NCI-H2196 treated with DMSO at 0.1 percent for 48 hours (cell line): ENCODE data around the gene MRPL27.

Experiments
- DNase-seq: peaks from one replicate; lab custom pipeline; 2025; ENCODE audit not compliant: unreplicated experiment; lab: John Stamatoyannopoulos, UW

The MRPL27 gene

GRCh38 chr17:50361561-50362480 is 11.2 kb downstream of the MRPL27 start:
- peak; percentile 19 for DNase-seq

GRCh38 chr17:50360486-50361115 is 12.4 kb downstream of the MRPL27 start:
- DNase-seq: no peak

DNA sequence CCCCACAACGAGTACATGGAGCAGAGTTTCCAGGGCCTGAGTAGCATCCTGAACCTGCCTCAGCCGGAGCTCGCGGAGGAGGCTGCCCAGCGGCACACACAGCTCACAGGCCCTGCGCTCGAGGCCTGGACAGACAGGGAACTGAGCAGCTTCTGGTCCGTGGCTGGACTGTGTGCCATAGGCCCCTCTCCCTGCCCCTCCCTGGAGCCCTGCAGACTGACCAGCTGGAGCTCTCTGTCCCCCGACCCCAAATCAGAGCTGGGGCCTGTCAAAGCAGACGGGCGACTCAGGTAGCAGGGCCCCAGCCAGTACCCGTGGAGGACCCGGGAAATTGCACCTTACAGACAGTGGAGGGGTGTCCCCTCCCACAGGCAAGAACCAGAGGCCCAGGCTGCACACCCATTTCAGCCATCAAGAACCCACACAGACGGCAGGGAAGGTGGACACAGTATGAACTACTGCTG is 13.0 kb downstream of the MRPL27 start:
- no peak for DNase-seq

DNA sequence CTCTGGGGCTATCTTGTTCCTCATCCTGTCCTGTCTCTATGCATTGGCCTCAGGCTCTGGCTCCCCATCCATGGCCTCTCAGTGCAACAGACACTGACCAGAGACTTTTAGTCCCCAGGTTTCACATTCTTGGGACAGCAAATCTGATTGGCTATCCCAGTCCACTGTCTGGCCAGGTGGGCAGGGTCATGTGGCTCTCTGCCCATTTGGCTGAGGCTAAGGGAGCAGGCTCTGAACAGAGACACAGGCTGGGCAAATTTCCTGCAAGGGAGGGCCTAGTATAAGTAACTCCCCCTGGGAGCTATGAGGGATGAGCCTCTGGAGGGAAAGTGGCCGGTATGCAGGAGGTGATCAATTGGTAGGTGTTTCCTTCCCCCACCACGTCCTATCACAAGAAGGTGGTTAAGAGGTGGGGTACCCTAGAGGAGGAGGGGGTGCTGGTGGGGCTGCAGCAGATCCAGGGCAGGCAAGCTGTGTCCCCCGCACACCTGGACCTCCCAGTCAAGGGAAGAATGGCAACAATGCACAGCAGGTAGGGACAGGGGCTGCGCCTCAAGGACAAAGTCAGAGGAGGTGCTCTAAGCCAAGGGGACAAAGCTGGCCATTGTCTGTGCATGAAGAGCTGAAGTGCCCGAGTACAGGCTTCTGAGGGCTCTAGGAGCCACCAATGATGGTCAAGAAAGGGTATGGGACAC is 13.8 kb downstream of the MRPL27 start:
- DNase-seq: no peak

- DNase-seq: no peak
These were observed 14.8 kb downstream of the MRPL27 start for GRCh38 chr17:50358177-50358576.

DNA sequence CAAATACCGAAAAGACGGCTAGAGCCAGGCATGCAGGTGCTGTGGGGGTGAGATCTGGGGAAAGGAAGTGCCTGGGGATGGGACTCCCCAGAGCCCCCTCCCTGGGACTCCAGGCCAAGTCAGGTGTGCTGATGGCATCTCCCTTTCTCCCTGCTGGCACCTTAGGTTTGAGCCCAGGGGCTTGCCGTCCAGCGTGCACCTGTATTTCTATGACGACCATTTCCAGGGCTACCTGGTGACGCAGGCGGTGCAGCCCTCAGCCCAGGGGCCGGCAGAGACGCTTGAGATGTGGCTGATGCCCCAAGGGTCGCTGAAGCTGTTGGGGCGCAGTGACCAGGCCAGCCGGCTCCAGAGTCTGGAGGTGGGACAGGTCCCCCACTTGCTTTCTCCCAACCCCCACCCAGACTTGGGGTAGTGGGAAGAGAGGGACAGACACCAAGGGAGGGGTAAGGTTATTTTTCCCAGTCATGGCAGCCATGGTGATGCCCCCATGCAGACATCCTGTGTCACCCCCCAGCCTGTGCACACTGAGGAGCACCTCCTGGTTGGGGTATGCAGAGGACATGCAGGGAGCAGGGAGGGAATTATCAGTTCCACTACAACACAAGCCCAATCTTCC is 16.0 kb downstream of the MRPL27 start:
- no peak for DNase-seq

GRCh38 chr17:50356418-50356817 is 16.6 kb downstream of the MRPL27 start:
- no peak for DNase-seq

DNA sequence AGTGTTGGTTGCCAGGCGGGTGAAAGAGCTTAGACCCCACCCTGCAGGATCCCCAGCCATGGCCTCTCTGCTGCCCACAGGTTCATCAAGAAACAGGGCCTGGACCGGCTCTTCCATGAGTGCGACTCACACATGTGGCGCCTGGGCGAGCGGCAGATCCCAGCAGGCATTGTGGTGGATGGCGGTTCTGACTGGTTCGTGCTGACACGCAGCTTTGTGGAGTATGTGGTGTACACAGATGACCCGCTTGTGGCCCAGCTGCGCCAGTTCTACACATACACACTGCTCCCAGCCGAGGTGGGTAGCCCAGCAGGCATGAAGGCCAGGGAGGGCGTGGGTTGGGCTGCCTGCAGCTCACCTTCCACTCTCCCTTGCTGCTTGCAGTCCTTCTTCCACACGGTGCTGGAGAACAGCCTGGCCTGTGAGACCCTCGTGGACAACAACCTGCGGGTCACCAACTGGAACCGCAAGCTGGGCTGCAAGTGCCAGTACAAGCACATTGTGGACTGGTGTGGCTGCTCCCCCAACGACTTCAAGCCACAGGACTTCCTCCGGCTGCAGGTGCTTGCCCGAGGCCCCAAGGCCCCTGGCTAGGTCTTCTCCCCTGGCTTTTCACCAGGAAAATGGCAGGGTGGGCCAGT is 17.2 kb downstream of the MRPL27 start:
- DNase-seq: no peak

GRCh38 chr17:50355336-50355700 is 17.7 kb downstream of the MRPL27 start:
- DNase-seq: no peak

- DNase-seq: no peak
These were observed 18.2 kb downstream of the MRPL27 start for GRCh38 chr17:50354776-50355175.

GRCh38 chr17:50354198-50354597 is 18.8 kb downstream of the MRPL27 start:
- no peak for DNase-seq

GRCh38 chr17:50353600-50354195 is 19.3 kb downstream of the MRPL27 start:
- no peak for DNase-seq

- DNase-seq: no peak
These were observed 20.0 kb downstream of the MRPL27 start for GRCh38 chr17:50352693-50353599.

DNA sequence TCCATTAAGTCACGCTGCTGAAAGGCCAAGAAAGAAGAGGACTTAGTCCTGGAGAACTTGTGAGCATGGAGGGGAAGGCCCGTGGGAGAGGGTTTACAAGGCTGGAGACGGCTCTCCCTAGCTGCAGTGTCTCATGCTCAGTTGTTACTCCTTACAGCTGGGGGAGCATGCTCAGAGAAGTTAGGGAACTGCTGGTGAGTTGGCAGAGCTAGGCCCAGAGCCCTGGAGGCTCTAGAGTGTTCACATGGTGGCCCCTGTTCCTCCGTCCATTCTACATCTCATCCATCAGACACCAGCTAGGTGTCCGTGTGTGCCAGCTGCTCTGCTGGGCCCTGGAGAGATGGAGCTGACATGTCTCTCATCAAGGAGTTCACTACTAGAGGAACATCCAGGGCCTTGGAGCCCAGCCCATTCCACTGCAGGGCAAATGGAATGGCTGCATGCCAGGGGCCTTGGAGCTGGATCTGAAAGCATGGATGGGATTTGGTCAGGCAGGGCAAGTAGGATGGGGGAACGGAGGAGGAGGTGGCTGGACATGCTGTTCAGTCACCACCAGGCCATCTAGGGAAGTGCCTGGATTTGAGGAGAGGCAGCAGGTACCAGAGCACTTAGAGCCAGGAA is 20.8 kb downstream of the MRPL27 start:
- no peak for DNase-seq

GRCh38 chr17:50350733-50351132 is 22.3 kb downstream of the MRPL27 start:
- no peak for DNase-seq

DNA sequence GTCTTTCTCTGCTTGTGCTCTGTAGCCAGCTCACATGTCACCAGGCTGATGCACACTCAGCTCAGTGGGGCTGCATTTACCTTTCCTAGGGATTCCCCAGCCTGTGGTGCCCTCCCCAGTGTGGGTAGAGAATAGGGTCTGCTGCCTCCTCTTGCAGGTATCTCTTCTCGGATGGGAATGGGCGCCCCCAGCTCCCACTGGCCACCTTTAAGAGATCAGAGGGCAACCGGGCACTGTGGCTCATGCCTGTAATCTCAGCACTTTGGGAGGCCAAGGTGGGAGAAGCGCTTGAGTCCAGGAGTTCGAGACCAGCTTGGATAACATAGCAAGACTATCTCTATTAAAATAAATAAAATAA is 23.8 kb downstream of the MRPL27 start:
- no peak for DNase-seq

DNA sequence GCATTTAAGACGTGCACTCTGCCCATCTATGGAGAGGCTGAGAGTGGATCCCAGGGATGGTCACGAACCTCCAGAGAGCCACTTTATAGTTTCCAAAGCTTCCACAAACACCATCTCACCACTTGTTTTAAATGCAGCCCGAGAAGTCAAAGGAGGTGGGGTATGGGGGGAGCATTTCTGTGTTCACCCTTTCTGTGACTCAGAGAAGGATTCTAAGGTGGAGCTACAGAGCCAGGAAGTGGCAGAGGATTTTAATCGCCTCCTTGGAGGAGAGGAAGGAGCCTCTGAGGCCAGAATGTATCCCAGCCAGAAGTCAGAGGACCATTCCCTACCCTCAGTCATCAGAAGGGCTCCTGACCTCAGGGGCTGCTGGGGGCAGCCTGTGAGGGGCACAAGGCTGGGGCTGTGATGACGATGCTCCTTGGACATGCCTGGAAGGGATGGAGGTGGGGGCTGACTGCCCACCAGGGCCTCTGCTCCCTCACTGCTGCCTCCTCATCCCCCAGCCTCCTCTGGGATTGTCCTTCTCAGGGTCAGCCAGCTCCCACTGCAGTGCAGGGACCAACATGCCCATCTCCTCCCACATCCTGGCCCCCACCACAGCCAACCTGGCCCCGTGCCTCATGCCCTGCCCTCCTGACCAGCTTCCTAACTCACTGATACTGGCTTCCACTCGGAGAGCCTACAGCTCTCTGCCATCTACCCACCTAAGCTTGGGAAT is 24.3 kb downstream of the MRPL27 start:
- DNase-seq: no peak

- DNase-seq: no peak
These were observed 25.1 kb downstream of the MRPL27 start for GRCh38 chr17:50347894-50348291.
